GM18868 (cell line): ENCODE measurements around the gene ALS2CL.

ENCODE experiments used
- ATAC-seq: cut with Tn5 transposase; IDR thresholded peaks from one replicate; pipeline ENCODE4 v1.9.1; 2021; ENCODE audit warnings: mild to moderate bottlenecking, moderate library complexity; ENCODE audit not compliant: unreplicated experiment

Gene ALS2CL

DNA sequence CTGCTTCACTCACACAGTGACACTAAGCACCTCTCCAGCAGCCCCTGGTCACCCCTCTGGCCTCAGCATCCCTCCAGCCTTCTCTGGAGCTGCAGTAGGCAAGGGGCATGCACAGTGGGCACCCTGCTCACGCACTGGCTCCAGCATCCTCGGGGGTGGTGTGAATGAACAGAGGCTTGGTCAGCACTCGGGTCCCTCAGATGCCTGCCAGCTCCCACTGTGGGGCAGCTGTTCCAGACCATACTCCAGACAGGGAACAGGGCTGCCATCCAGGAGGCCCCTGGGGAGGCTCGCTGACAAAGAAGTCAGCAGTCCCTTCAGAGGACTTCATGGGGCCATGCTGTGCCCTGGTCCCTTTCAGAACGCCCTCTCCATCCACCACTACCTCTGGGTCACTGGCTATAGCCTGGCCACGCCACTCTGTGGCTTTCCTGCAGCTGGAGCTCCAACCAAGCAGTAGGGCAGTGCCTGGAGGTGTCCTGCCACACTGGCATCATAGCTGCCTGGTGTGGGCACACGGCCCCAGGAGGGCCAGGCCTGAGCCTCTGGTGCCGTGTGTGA lies 26.3 kb downstream of the ALS2CL start:
- ATAC-seq = no peak

DNA sequence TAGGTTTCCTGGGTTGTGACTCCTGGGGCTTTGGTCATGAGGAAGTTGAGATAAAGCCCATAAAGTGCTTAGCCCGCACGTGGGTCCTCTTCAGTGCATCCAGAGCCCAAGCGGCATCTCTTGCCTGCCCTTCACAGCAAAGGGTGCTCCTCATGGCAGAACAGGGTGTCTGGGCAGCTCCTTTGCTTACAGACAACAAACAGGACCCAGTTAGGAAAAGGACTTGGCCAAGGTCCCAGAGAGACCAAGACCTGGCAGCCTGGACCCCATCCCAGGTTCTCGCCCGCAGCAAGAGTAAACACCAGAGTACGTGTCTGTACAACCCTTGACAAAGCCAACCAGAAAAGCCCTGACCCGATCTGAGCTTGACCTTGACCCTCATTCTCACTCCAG lies 27.0 kb downstream of the ALS2CL start:
- no peak for ATAC-seq

DNA sequence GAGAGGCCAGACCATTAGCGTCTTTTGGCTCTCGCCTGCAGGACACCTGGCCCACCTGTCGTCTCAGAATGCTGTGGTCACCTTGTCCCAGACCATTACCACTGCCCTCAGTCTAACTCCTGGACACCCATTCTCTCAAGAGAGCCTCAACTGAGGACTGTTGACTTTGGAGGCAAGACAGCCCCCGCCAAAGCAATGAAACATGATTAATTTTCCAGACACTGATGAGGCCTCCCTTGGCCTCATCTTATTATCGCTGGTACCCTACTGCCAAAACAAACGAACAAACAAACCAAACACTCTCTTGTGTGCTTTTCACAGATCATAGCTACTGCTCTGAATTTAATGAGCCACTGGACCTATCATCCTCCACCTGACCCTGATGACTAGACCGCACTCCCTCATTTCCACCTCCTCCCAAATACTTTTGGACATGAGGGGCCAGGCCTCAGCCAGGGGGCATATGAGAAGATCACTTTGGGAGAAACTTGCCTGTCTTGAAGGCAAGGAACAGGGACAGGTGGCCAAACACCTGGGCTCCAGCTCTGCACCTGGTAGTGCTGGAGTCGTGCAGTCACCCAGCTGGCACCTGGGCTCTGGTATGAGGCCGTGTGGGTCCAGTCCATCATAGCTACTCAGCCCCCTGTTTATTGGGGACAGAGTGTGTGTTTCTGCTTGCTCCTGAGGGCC lies 27.6 kb downstream of the ALS2CL start:
- no peak for ATAC-seq

DNA sequence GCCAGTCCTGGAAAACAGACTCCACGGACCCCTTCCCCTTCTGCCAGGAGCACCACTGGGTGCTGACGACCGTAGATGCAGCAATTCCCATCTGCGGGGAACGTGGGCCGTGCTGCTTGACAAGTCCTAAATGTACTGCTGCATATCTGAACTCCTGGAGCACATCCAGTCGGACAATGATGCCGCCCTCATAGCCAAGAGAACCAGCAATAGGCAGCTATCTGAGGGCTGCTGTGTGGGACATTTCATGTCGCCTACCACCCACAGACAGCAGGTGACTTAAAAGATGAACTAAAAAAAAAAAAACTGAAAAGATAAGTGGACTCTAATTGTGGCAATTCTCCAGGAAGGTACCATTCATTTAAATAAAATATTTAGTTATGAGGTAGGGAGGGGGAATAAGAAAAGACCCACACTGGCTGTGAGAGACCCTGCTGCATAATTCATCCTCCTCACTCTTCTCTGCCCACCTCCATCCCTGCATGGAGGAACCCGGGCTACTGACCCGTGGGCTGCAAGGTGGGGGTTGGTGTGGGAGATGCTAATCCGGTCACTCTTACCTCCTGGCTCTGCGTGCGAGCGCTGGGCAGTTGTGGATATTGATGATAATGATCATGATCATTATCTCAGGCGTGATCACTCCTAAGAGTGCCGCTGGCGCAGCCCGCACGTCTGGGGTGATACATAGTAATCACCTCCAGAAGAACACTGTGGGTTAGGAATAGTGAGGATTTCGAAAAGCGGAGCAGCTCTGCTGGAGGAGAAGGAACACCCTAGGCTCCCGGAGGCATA lies 28.3 kb downstream of the ALS2CL start:
- no peak for ATAC-seq

DNA sequence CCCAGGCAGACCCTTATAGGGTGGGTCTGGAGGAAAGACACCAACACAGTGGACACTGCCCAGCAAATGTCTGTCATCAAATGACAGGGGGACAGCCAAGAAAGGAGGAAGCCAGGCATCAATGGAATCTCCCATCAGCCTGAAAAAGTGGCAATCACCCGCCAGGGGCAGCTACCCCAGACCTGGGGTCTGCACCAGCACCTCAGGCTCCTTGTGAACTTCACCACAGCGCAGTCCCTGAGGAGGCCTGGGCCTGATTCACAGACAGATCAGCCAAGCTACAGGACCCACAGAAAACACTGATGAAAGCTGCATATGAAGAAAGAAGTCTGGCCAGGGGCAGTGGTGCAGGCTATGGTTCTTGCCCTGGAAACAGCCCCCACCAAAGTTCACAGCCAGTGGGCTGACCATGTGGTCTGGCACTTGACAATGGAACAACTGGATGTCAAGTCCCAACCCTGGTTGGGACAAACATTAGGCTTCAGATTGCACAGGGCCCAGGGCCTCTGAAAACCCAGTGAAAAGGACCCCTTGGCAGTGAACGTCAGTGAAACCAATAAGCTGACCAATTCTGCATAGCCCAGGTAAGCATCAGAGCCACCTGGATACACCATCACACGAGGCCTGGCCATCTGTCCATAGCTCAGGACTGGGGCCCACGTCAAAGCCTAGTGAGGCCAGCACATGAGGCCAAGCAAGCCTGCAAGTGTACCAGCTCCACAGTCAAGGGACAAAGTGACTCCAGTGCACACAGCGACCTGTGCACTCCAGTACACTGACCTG lies 29.1 kb downstream of the ALS2CL start:
- ATAC-seq = no peak

DNA sequence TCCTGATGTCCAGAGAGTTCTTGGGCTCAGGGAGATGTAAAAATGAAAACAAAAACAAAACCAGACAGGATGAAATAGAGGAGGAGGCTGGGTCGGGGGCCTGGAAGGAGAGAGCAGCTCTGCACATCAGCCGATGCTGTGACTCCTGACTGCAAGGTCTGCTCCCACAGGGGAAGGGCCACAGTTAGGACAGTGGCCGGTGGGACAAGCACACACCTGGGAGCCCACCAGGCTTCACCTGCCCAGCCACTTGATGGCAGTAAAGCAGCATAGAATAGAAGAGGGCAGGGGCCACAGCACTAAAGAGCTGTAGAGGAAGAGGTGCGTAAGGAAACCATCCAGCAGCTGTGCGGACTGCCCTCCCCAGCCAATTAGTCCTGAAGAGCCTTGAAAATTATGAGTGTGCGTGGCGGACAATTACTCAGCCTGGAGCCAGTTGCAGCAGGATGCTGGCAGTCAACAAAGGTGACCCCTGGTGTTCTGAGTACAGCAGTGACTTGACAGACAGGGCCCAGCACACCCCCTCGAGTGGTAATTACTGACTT lies 29.8 kb downstream of the ALS2CL start:
- no peak for ATAC-seq

DNA sequence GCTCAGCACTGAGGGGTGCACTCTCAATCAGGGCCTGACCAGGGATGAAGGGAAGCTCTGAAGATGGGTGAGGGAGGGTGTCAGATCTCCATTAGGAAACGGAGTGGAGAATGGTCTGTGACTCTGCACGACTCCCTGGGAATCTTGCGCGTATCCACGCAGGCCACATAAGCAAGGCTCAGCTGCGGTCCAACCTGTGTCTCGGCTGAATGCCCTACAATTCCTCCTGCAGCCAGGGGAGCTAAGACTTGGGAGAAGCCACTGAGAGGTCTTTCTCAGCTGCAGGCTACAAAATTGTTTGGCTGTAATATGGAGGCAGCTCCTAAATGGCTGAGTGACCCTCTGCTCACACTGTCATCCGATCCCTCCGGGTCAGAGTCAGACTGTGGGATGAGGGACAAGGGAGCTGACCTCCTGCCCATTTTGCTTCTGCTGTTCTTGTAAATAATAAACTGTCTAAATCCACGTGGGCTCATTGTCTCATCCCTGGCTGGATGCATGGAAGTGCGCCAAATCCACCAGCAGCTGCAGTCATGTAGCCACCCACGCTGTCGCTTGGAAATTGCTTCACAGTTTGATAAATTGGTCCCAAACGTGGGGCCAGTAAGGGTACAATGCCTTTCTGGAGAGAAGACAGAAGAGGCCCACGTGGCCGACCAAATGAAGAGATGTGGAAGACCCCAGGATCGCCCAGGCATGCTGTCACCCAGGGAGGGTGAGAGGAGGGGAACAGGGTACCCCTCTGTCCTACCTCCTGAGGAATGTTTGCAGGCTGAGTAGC lies 30.5 kb downstream of the ALS2CL start:
- no peak for ATAC-seq

DNA sequence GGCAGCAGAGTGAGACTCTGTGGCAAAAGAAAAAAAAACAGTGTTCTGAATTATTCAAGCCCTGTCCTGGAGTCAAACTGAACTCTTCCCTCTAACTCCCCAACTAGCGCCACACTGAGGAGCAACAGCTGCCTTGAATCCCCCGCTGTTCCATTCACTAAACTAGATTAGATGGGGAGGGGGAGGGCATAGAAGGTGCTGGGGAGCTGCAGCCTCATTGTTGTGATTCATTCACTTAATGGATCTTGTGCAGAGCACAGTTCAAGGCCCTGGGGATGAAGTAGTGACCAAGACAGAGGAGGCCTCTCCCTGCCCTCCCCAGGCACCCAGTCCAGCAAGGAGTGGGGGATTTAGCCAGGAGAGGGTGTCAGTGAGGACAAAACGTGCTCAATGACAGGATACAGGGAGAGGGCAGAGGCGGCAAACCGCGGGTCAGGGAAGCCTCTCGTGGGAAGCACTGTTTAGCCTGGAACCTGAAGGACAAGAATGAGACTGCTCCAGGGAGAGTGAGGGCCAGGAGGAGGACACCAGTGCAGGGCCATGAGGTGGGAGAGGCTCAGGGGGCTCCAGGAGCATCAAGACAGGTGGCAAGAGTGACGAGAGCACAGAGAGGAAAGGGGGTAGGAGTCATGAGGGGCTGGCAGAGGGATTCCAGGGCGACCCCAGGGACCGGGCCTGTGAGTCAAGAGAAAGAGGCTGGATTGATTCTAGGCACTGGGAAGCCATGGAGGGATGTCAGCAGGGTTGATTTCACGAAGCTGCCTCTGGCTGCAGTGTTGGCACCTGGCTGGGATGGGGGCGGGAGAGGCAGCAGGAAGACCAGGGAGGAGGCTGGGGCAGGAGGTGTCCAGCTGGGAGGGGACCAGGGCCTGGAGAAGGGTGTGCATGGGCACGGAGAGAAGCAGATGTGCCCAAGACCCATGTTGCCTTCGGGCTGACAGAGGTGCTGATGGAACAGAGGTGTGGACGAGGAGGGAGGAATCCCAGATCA lies 31.4 kb downstream of the ALS2CL start:
- no peak for ATAC-seq

DNA sequence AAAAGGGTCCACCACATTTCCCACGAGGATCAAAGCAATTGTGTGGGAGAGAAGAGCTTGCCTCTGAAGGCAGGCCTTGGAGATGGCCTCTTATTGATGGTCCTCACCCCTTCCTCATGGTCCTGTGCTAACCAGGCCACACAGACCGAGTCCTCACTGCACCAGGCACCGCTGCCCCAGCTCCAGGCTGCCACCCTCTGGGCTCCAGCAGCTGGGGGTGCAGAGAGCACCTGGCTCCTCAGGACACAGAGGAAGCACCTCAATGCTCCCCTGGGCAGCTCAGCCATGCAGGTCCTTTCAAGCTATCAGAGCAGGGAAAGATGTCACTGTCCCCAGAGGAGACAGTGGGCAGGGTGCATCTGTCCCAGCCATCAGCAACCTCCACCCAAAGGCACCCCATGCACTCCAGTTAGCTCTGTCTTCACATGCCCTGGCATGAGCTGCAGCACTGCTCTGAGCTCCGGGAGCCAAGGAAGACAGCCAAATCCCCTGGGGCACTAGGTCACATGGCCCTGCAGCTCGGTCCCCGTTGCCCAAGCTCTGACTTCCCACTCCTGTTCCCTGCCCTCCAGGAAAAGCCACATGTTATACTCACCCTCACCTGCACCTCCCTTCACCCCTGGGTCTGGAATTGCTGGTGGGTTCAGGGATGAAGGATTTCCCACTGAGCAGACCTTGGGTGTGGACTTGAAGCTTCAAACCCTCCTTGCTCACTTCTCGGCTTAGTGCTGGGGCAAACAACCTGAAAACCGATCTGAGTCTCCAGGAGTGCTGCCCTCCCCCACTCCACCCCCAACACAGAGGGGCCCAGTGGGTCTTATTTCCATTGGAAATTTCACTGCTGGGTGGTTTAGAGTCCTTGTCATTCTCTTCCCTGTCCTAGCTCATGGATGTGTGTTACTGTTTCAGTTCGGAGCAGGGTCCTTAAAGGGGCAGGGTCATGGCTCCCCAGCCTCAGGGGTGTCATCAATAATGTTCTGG lies 32.6 kb downstream of the ALS2CL start:
- no peak for ATAC-seq

DNA sequence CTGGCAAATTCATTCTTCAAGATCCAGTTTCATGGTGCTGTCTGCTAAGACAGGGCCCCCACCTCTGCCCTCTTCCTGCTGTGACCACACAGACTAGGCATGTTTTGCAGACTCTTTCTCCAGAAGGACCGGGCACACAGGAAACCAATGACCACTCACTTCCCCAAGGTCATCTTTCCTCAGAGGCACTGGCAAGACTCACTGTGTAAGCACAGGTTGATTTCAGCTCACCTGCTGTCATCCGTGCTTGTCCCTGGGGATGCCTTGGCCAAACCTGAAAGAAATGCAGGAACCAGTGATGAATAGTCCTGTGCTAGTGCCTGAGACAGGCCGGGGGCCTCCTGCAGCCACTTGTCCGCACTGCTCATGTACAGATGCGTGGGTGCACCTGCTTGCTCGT lies 33.5 kb downstream of the ALS2CL start:
- ATAC-seq = no peak

DNA sequence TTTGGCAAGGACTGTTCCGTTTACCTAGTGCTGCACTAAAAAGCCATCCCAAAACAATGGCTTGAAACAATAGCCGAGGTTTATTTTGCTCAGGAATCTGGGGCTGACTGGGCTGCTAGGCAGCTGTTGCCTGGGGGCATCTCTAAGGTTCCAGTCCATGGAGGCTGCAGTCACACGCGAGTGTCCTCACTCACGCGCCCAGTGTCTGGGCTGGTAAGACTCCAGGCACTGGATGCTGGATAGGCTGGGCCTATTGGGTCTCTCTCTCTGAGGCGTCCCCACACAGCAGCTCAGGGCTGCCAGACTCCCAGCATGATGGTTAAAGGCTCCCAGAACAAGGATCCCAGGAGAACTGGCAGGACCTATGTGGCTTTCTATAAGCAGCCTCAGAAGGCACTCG lies 34.2 kb downstream of the ALS2CL start:
- no peak for ATAC-seq

DNA sequence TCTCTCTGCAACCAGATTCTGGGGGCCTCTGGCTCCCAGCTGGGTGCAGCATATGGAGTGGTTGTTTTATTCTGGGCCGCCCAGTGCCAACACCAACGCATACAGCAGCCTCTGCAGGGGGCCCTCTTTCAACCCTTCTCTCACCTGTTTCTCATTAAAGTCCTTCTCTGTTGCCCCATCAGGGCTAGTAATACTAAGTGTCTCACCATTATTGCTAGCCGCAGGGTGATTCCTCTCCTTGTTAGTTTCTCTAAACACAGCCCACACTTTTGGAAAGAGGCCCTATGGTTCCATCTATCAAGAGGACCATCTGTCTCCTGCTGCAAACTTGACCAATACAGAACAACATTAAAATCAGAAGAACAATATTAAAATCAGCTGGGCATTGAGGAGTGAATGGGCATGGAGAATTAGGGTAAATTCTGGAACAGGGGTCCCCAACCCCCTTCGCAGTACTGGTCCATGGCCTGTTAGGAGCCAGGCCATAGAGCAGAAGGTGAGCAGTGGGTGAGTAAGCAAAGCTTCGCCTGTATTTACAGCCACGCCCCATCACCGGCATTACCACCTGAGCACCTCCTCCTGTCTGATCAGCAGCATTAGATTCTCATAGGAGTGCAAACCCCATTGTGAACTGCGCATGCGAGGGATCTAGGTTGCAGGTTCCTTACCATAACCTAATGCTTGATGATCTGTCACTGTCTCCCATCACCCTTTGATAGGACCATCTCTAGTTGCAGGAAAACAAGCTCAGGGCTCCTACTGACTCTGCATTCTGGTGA lies 36.5 kb downstream of the ALS2CL start:
- ATAC-seq = no peak

DNA sequence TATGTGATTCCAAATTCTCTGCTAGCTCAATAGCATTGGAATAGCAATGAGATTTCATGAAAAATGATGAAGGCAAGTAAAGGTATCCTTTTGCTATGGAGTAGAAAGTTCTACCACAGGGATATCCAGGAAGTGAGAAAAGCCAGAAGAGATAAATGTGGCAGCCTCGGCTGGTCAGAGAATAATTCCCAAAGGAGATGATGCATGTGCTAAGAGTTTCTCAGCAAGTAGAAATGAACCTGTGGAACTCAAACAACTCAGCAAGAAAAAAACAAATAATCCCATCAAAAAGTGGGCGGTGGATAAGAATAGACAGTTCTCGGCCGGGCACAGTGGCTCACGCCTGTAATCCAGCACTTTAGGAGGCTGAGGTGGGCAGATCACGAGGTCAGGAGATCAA lies 38.2 kb downstream of the ALS2CL start:
- no peak for ATAC-seq

DNA sequence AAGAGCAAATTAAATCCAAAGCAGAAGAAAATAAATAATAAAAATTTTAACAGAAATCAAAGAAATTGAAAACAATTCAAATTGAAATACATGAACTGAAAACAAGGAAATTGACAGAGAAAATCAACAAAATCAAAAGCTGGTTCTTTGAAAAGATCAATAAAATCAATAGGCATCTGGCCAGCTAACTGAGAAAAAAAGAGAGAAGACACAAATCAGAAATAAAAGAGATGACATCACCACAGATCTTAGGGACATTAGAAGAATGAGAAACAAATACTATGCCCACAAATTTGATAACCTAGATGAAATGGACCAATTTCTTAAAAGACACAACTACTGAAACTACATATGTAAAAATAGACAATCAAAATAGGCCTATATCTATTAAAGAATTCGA lies 42.4 kb downstream of the ALS2CL start:
- ATAC-seq = no peak

DNA sequence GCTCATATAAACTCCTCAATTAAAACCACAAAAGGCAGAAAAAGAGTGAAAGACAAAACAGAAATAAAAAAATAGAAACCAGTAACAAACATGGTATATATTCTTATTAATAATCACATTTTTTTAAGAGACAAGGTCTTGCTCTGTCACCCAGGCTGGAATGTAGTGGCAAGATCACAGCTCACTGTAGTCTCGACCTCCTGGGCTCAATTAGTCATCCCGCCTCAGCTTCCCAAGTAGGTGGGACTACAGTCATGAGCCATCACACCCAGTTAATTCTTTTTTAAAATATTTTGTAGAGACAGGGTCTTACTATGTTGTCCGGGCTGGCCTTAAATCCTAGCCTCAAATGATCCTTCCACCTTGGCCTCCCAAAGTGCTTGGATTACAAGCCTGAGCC lies 44.0 kb downstream of the ALS2CL start:
- no peak for ATAC-seq

DNA sequence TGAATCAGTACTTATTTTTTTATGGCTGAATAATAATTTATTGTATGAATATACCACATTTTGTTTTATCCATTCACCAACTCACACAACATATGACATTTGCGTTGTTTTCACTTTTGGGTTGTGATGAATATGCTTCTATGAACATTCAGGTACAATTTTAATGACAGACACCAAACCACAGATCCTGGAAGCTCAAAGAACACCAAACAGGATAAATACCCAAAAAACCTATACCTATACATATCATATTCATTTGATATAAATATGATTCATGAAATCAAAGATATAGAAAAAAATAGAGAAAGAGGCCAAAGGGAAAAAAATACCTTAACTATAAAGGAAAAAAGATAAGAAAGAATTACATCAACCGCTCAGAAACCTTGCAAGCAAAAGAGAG lies 45.4 kb downstream of the ALS2CL start:
- ATAC-seq = no peak

DNA sequence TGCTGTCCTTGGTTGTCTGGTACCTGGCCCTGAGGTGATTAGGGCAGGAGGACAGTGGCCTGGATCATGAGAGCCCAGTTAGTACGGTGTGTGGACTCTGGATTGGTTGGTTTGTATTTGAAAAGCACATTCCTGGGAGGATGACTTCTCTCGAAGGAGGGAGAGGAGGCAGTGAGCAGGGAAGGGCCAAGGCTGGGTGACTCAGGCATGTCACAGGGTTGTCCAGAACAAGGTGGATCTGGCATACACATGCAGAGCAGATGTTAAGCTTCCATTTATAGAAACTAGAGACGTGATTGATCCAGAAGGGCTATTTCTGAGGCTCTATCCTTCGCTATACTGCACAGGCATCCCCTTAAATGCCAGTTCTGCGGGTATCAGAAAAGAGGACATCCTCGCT lies 46.8 kb downstream of the ALS2CL start:
- ATAC-seq = no peak
